Esophagus (tissue), 2 donors: ENCODE data around the gene ANKS6. TPM values are rescaled to one million over a fixed set of nuclear protein-coding genes. Genes with fewer than 3 reads are reported as not detected.

ENCODE experiments used
- H3K27ac ChIP-seq, 2 donors: one replicate each; pipeline ENCODE4 v1.5.1; 2013; ENCODE audit warnings: low read depth in 2 of 2, mild to moderate bottlenecking in 2 of 2, inconsistent platforms in 1 of 2, low read length in 1 of 2, moderate library complexity in 1 of 2
- H3K27me3 ChIP-seq, 2 donors: one replicate each; pipeline ENCODE4 v1.6.1; 2013; ENCODE audit warnings: low read length in 2 of 2, control low read depth in 1 of 2, mild to moderate bottlenecking in 1 of 2; ENCODE audit not compliant: insufficient read depth in 2 of 2, control insufficient read depth in 1 of 2
- H3K36me3 ChIP-seq, 2 donors: one replicate each; pipeline ENCODE4 v1.6.1; 2013; ENCODE audit warnings: low read length in 1 of 2; ENCODE audit not compliant: control insufficient read depth in 2 of 2, insufficient read depth in 2 of 2
- H3K4me1 ChIP-seq, 2 donors: one replicate each; pipeline ENCODE4 v1.6.1; 2013; ENCODE audit warnings: low read length in 1 of 2; ENCODE audit not compliant: control insufficient read depth in 2 of 2, insufficient read depth in 2 of 2
- H3K4me3 ChIP-seq, 2 donors: one replicate each; pipeline ENCODE4 v1.5.1; 2013; ENCODE audit warnings: low read length in 2 of 2, mild to moderate bottlenecking in 2 of 2, low read depth in 1 of 2, moderate library complexity in 1 of 2
- H3K9me3 ChIP-seq, 2 donors: one replicate each; pipeline ENCODE4 v1.6.1; 2013; ENCODE audit warnings: mild to moderate bottlenecking in 2 of 2, low read depth in 1 of 2, low read length in 1 of 2, moderate library complexity in 1 of 2; ENCODE audit not compliant: control insufficient read depth in 2 of 2, insufficient read depth in 1 of 2
- WGBS, 2 donors: extraction: QIAGEN DNeasy Blood & Tissue Kit; methylation state at CpG; one replicate each; pipeline ENCODE4 v1.1.7; 2013; 5-methylcytosine and 5-hydroxymethylcytosine counted together
- polyA plus RNA-seq, 2 donors: library from polyadenylated mRNA; stranded (reverse); fragments of 200-250 nt; gene quantifications; one replicate each; pipeline ENCODE4 v1.2.3, GENCODE V29; 2013
- donor health status: healthy with polysubstance abuse.
- donor health status: Bipolar disorder and iron deficiency.

Gene ANKS6
- polyA plus RNA-seq, 2 donors = 9.6 to 12.9 TPM

DNA sequence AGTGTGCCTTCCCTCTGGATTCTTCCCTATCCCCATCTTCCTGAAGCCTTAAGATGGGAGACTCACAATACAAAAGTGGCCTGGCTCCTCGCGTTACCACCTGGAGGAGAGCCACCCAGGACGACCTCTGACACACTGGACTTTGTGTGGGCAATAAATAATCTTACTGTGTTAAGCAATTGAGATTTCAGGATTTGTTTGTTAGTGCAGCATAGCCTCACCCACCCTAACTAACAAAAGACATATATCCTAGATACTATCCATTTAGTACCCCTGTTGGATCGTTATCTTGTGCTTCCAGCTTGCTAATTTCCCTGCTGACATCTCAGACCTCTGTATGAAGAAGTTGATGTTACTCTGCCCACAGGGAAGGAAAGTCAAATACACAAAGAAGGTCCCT is 95.6 kb downstream of the ANKS6 start:
- Histone ChIP-seq H3K9me3 (no peaks in the 10 kb centered on the region), H3K36me3 (no peaks in the 10 kb centered on the region), H3K27ac (no peak overlapping the region), H3K4me3 (no peak overlapping the region), H3K27me3 (no peaks in the 10 kb centered on the region), H3K4me1 (no peaks in the 10 kb centered on the region)
- 50 to 52% methylated on average over 4 of the region's 4 CpGs for WGBS, 2 donors

DNA sequence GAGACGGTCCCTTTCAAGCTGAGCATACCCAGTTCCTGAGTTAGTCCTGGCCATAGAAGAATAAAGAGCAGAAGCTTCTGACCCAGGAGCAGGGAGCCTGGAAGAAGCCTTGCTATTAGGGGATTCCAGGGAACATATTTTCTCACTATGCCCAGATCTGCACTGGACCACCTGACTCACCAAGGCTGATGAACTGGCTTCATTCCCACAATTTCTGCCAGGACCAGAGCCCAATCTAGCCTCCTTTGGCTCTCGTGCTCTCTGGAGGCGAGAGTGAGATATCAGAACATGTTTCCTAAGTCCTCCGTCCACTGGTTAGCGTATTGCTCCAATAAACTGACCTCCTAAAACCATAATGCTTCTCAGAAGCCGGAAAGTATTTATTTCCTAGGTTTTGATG is 97.5 kb downstream of the ANKS6 start:
- no peaks in the 10 kb centered on the region for H3K36me3 ChIP-seq
- no peaks in the 10 kb centered on the region for H3K27me3 ChIP-seq
- no peaks in the 10 kb centered on the region for H3K4me1 ChIP-seq
- no peaks in the 10 kb centered on the region for H3K9me3 ChIP-seq
- WGBS, 2 donors = 66 to 80% methylated on average over 6 of the region's 6 CpGs
- no peak overlapping the region for H3K27ac ChIP-seq
- no peak overlapping the region for H3K4me3 ChIP-seq

DNA sequence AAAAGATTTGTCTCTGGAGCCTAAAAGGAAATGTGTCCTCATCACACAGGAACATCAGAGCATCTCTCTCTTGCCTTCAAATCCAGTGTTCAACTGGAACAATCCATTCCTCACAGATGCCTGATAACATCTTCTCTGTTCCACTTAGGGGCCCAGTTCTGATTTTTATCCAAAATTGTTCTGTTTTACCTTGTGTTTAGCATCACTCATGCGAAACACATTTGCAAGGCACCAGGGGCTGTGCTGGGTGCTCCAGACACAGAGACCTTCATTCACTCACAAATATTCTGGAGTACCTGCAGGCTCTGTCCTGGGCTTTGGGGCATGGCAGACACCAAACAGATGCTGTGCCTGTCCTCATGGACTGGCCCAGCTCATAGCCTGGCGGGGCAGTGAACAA is 101.4 kb downstream of the ANKS6 start:
- H3K4me3 ChIP-seq = no peak overlapping the region
- WGBS, 2 donors = 84 to 90% methylated on average over 2 of the region's 2 CpGs

DNA sequence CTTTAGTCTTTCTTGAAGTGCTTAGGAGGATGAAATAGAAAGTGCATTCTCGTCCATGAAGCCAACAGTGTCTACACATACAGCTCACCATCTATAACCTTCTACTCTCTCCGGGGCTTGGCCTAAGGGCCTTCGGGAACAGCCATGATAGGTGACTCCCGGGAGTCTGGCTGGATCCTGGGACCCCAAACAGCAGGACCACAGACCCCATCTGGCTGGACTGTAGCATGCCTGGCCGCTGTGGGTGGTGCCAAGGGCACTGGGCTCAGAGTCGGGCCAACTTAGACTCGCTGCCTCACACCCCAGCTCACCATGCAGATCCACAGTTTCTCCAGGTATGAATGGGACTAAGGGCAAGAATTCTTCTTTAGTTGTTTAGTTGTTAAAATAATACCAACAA is 104.0 kb downstream of the ANKS6 start:
- Histone ChIP-seq H3K9me3 (no peaks in the 10 kb centered on the region), H3K27me3 (no peaks in the 10 kb centered on the region), H3K4me3 (no peak overlapping the region), H3K4me1 (no peaks in the 10 kb centered on the region), H3K36me3 (no peaks in the 10 kb centered on the region), H3K27ac (no peak overlapping the region)
- 85 to 90% methylated on average over 7 of the region's 7 CpGs for WGBS, 2 donors

More for the DNA sequence above, 101.4 kb downstream of the ANKS6 start:
- Histone ChIP-seq H3K4me1 (no peaks in the 10 kb centered on the region), H3K27me3 (no peaks in the 10 kb centered on the region), H3K36me3 (no peaks in the 10 kb centered on the region), H3K27ac (no peak overlapping the region), H3K9me3 (no peaks in the 10 kb centered on the region)

DNA sequence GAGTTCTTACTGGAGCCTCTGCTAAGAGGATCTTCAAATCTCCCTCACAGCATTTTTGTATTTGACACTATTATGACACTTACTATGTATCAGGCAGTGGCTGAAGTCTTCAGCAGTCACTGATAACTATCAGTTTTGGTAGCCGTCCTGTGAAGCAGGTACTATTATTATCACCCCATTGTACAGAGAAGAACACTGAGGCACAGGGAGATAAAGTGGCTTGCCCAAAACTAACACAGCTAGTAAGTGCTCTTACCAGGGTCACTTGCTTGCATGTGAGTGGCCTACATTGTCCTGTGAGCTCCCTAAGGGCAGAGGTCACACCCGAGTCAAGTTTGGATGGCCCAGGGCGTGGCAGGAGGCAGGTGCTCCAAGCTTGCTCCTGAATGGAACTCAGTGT is 104.5 kb downstream of the ANKS6 start:
- 91 to 93% methylated on average over 3 of the region's 3 CpGs for WGBS, 2 donors

GRCh38 chr9:98690686-98691085 is 105.7 kb downstream of the ANKS6 start:
- H3K36me3 ChIP-seq = no peaks in the 10 kb centered on the region
- WGBS, 2 donors = 67 to 92% methylated on average over 1 of the region's 1 CpG
- H3K4me1 ChIP-seq = no peaks in the 10 kb centered on the region
- no peaks in the 10 kb centered on the region for H3K9me3 ChIP-seq
- no peaks in the 10 kb centered on the region for H3K27me3 ChIP-seq
- H3K27ac ChIP-seq = no peak overlapping the region
- H3K4me3 ChIP-seq = no peak overlapping the region

More for the DNA sequence above, 104.5 kb downstream of the ANKS6 start:
- H3K4me3 ChIP-seq = no peak overlapping the region
- no peaks in the 10 kb centered on the region for H3K4me1 ChIP-seq
- H3K27ac ChIP-seq = no peak overlapping the region
- H3K9me3 ChIP-seq = no peaks in the 10 kb centered on the region
- H3K27me3 ChIP-seq = no peaks in the 10 kb centered on the region
- no peaks in the 10 kb centered on the region for H3K36me3 ChIP-seq

- H3K27ac ChIP-seq = no peak overlapping the region
- WGBS, 2 donors = 75 to 79% methylated on average over 7 of the region's 7 CpGs
- no peaks in the 10 kb centered on the region for H3K4me1 ChIP-seq
- no peaks in the 10 kb centered on the region for H3K9me3 ChIP-seq
- no peak overlapping the region for H3K4me3 ChIP-seq
- H3K27me3 ChIP-seq = no peaks in the 10 kb centered on the region
- no peaks in the 10 kb centered on the region for H3K36me3 ChIP-seq
Measured at GRCh38 chr9:98688710-98689495, 107.5 kb downstream of the ANKS6 start.

GRCh38 chr9:98687911-98688310 is 108.4 kb downstream of the ANKS6 start:
- H3K4me3 ChIP-seq = no peak overlapping the region
- 92 to 97% methylated on average over 1 of the region's 1 CpG for WGBS, 2 donors
- no peaks in the 10 kb centered on the region for H3K9me3 ChIP-seq
- H3K4me1 ChIP-seq = no peaks in the 10 kb centered on the region
- no peak overlapping the region for H3K27ac ChIP-seq
- H3K36me3 ChIP-seq = no peaks in the 10 kb centered on the region
- H3K27me3 ChIP-seq = no peaks in the 10 kb centered on the region

GRCh38 chr9:98686961-98687855 is 109.1 kb downstream of the ANKS6 start:
- Histone ChIP-seq H3K27me3 (no peaks in the 10 kb centered on the region), H3K27ac (no peak overlapping the region), H3K4me3 (no peak overlapping the region), H3K36me3 (no peaks in the 10 kb centered on the region), H3K9me3 (no peaks in the 10 kb centered on the region), H3K4me1 (no peaks in the 10 kb centered on the region)
- WGBS, 2 donors = 51 to 62% methylated on average over 7 of the region's 7 CpGs
